Activated CD4-positive, alpha-beta T cell treated with anti-CD3 and anti-CD28 coated beads, Interleukin-2, amount 10 ng/mL, durations not matched to agents 24 days and 14 days (primary cell): ENCODE data around the gene ATP5IF1. TPM values are rescaled to one million over a fixed set of nuclear protein-coding genes. Genes with fewer than 3 reads are reported as not detected.

ENCODE experiments used
- DNase-seq: peaks from one replicate; pipeline ENCODE4 v3.0.0; 2022
- H3K27ac Mint-ChIP-seq: one replicate; pipeline ENCODE4 v1.8.0; 2022; ENCODE audit warnings: mild to moderate bottlenecking, mixed read lengths
- H3K27me3 Mint-ChIP-seq: one replicate; pipeline ENCODE4 v1.8.0; 2022; ENCODE audit warnings: mixed read lengths
- H3K36me3 Mint-ChIP-seq: one replicate; pipeline ENCODE4 v1.8.0; 2022; ENCODE audit warnings: low read depth, mild to moderate bottlenecking, mixed read lengths
- H3K4me1 Mint-ChIP-seq: one replicate; pipeline ENCODE4 v1.8.0; 2021; ENCODE audit warnings: mixed read lengths
- H3K4me3 Mint-ChIP-seq: one replicate; pipeline ENCODE4 v1.8.0; 2022; ENCODE audit warnings: mild to moderate bottlenecking, moderate library complexity, mixed read lengths
- H3K9me3 Mint-ChIP-seq: one replicate; pipeline ENCODE4 v1.8.0; 2021; ENCODE audit warnings: mixed read lengths
- intact Hi-C: fragments of 100-400 bp; cut with micrococcal nuclease; formaldehyde crosslinking; loops from one replicate; pipeline ENCODE4 v1.15.1; 2023
- total RNA-seq: library from RNA; stranded (reverse); gene quantifications from 2 replicates; pipeline ENCODE4 v1.2.3, GENCODE V29; 2022

The ATP5IF1 gene
- total RNA-seq, 1 donor from 2014 or later = 139 TPM

GRCh38 chr1:28208818-28209441 is 27.0 kb upstream of the ATP5IF1 start:
- H3K9me3 Mint-ChIP-seq = no peaks in the 10 kb centered on the region
- DNase-seq = peak; percentile 90
- no peak overlapping the region for H3K4me3 Mint-ChIP-seq
- no peaks in the 10 kb centered on the region for H3K27me3 Mint-ChIP-seq
- peaks cover 5% of the 10 kb centered on the region for H3K4me1 Mint-ChIP-seq
- H3K27ac Mint-ChIP-seq = no peak overlapping the region
- intact Hi-C loops = loop anchor here (1.0 to 2.0 kb wide), 2 partner anchors 118 to 350 kb away; no protein-coding TSS in a partner anchor
- peaks cover 51% of the 10 kb centered on the region for H3K36me3 Mint-ChIP-seq

- DNase-seq = no peak
- Mint-ChIP-seq H3K9me3 (no peaks in the 10 kb centered on the region), H3K36me3 (peaks cover 46% of the 10 kb centered on the region), H3K27ac (no peak overlapping the region), H3K4me3 (no peak overlapping the region), H3K4me1 (peaks cover 5% of the 10 kb centered on the region), H3K27me3 (no peaks in the 10 kb centered on the region)
- intact Hi-C loops = loop anchor here (1.0 to 2.0 kb wide), 2 partner anchors 118 to 351 kb away; no protein-coding TSS in a partner anchor
Observed at GRCh38 chr1:28209700-28210099, 26.2 kb upstream of the ATP5IF1 start.

GRCh38 chr1:28213315-28213714 is 22.6 kb upstream of the ATP5IF1 start:
- Mint-ChIP-seq H3K9me3 (no peaks in the 10 kb centered on the region), H3K27me3 (no peaks in the 10 kb centered on the region), H3K4me3 (no peak overlapping the region), H3K36me3 (peaks cover 32% of the 10 kb centered on the region), H3K4me1 (peaks cover 5% of the 10 kb centered on the region), H3K27ac (no peak overlapping the region)
- no peak for DNase-seq
- intact Hi-C loops = no loop called here

GRCh38 chr1:28229089-28229488 is 6.8 kb upstream of the ATP5IF1 start:
- Mint-ChIP-seq H3K9me3 (no peaks in the 10 kb centered on the region), H3K27ac (no peak overlapping the region), H3K4me1 (peaks cover 11% of the 10 kb centered on the region), H3K36me3 (peaks cover 34% of the 10 kb centered on the region), H3K27me3 (no peaks in the 10 kb centered on the region), H3K4me3 (no peak overlapping the region)
- no peak for DNase-seq
- intact Hi-C loops = no loop called here

- H3K4me1 Mint-ChIP-seq = peaks cover 14% of the 10 kb centered on the region
- no peaks in the 10 kb centered on the region for H3K9me3 Mint-ChIP-seq
- no peak overlapping the region for H3K4me3 Mint-ChIP-seq
- DNase-seq = no peak
- intact Hi-C loops = no loop called here
- no peak overlapping the region for H3K27ac Mint-ChIP-seq
- H3K36me3 Mint-ChIP-seq = peaks cover 28% of the 10 kb centered on the region
- no peaks in the 10 kb centered on the region for H3K27me3 Mint-ChIP-seq
Observed at GRCh38 chr1:28229996-28230395, 5.9 kb upstream of the ATP5IF1 start.

- Mint-ChIP-seq H3K36me3 (peaks cover 12% of the 10 kb centered on the region), H3K4me1 (peaks cover 14% of the 10 kb centered on the region), H3K27ac (peak within 1 kb of the TSS; percentile 90), H3K27me3 (no peaks in the 10 kb centered on the region), H3K4me3 (peak within 1 kb of the TSS; percentile 90), H3K9me3 (no peaks in the 10 kb centered on the region)
- intact Hi-C loops = loop anchor here (2.0 kb wide), 1 partner anchor 32 kb away; no protein-coding TSS in a partner anchor
- peak; percentile 99 for DNase-seq
Observed at GRCh38 chr1:28232558-28233263, 3.2 kb upstream of the ATP5IF1 start, which contains the start of gene DNAJC8. DNAJC8 (minus strand) TSS chr1:28233029; CDS start chr1:28232998, 31 bp downstream.

- peaks cover 8% of the 10 kb centered on the region for H3K36me3 Mint-ChIP-seq
- H3K27ac Mint-ChIP-seq = no peak overlapping the region
- peak overlapping the region; percentile 50 for H3K4me3 Mint-ChIP-seq
- no peaks in the 10 kb centered on the region for H3K9me3 Mint-ChIP-seq
- H3K27me3 Mint-ChIP-seq = no peaks in the 10 kb centered on the region
- intact Hi-C loops = loop anchor here (2.0 kb wide), 1 partner anchor 32 kb away; no protein-coding TSS in a partner anchor
- peaks cover 16% of the 10 kb centered on the region for H3K4me1 Mint-ChIP-seq
- DNase-seq = peak; percentile 66
Observed at GRCh38 chr1:28233264-28233606, 2.7 kb upstream of the ATP5IF1 start.

GRCh38 chr1:28236656-28237322 is 865 bp downstream of the ATP5IF1 start:
- Mint-ChIP-seq H3K27me3 (no peaks in the 10 kb centered on the region), H3K36me3 (peaks cover 5% of the 10 kb centered on the region), H3K4me1 (peaks cover 11% of the 10 kb centered on the region), H3K27ac (no peak overlapping the region), H3K9me3 (no peaks in the 10 kb centered on the region), H3K4me3 (no peak overlapping the region)
- intact Hi-C loops = loop anchor here (1.0 kb wide), 1 partner anchor 10 kb away; no protein-coding TSS in a partner anchor
- DNase-seq = no peak

- H3K36me3 Mint-ChIP-seq = peaks cover 3% of the 10 kb centered on the region
- no peaks in the 10 kb centered on the region for H3K9me3 Mint-ChIP-seq
- peaks cover 12% of the 10 kb centered on the region for H3K4me1 Mint-ChIP-seq
- no peak overlapping the region for H3K4me3 Mint-ChIP-seq
- H3K27ac Mint-ChIP-seq = no peak overlapping the region
- H3K27me3 Mint-ChIP-seq = no peaks in the 10 kb centered on the region
- no peak for DNase-seq
- intact Hi-C loops = no loop called here
Observed at GRCh38 chr1:28239004-28239403, 3.1 kb downstream of the ATP5IF1 start.

GRCh38 chr1:28240024-28240423 is 4.1 kb downstream of the ATP5IF1 start:
- no peaks in the 10 kb centered on the region for H3K9me3 Mint-ChIP-seq
- DNase-seq = no peak
- H3K27me3 Mint-ChIP-seq = no peaks in the 10 kb centered on the region
- H3K27ac Mint-ChIP-seq = no peak overlapping the region
- peaks cover 3% of the 10 kb centered on the region for H3K36me3 Mint-ChIP-seq
- H3K4me3 Mint-ChIP-seq = no peak overlapping the region
- peaks cover 13% of the 10 kb centered on the region for H3K4me1 Mint-ChIP-seq
- intact Hi-C loops = no loop called here

- peaks cover 3% of the 10 kb centered on the region for H3K36me3 Mint-ChIP-seq
- H3K27ac Mint-ChIP-seq = no peak overlapping the region
- H3K4me3 Mint-ChIP-seq = no peak overlapping the region
- H3K4me1 Mint-ChIP-seq = peaks cover 18% of the 10 kb centered on the region
- H3K9me3 Mint-ChIP-seq = no peaks in the 10 kb centered on the region
- no peak for DNase-seq
- intact Hi-C loops = no loop called here
- no peaks in the 10 kb centered on the region for H3K27me3 Mint-ChIP-seq
Observed at GRCh38 chr1:28241638-28242241, 5.8 kb downstream of the ATP5IF1 start.

- Mint-ChIP-seq H3K27ac (peak overlapping the region; percentile 75), H3K4me1 (peaks cover 32% of the 10 kb centered on the region), H3K9me3 (no peaks in the 10 kb centered on the region), H3K27me3 (no peaks in the 10 kb centered on the region), H3K36me3 (peaks cover 3% of the 10 kb centered on the region), H3K4me3 (peak overlapping the region; percentile 39)
- no peak for DNase-seq
- intact Hi-C loops = no loop called here
Observed at GRCh38 chr1:28243685-28244311, 7.9 kb downstream of the ATP5IF1 start.

GRCh38 chr1:28244549-28245251 is 8.8 kb downstream of the ATP5IF1 start:
- peak overlapping the region; percentile 40 for H3K4me3 Mint-ChIP-seq
- no peaks in the 10 kb centered on the region for H3K27me3 Mint-ChIP-seq
- peak; percentile 55 for DNase-seq
- intact Hi-C loops = loop anchor here (5.0 kb wide), 1 partner anchor 338 kb away; no protein-coding TSS in a partner anchor
- H3K9me3 Mint-ChIP-seq = no peaks in the 10 kb centered on the region
- H3K4me1 Mint-ChIP-seq = peaks cover 40% of the 10 kb centered on the region
- H3K27ac Mint-ChIP-seq = peak overlapping the region; percentile 36
- no peaks in the 10 kb centered on the region for H3K36me3 Mint-ChIP-seq
